Central memory CD4-positive, alpha-beta T cell (primary cell): ENCODE measurements around the gene GOLGA8F.
"Not testable (repeated sequence)": the region's sequence is repeated elsewhere in the genome, so short reads cannot be mapped to it uniquely, and the experiment has no call there.

Source experiments
- DNase-seq: peaks from one replicate; pipeline ENCODE4 v3.0.0; 2022
- total RNA-seq, 3 experiments: gene quantifications; one replicate each; lab custom pipeline; 2026; lab: John Stamatoyannopoulos, UW

GOLGA8F gene
- 0 reads per million in 3 experiments for total RNA-seq

GRCh38 chr15:28378364-28378763 lies at the start of gene GOLGA8F:
Gene GOLGA8F, plus strand, starts transcription at chr15:28378664. Its CDS starts 98 bp downstream, at chr15:28378762.
- not testable (repeated sequence) for DNase-seq

DNA sequence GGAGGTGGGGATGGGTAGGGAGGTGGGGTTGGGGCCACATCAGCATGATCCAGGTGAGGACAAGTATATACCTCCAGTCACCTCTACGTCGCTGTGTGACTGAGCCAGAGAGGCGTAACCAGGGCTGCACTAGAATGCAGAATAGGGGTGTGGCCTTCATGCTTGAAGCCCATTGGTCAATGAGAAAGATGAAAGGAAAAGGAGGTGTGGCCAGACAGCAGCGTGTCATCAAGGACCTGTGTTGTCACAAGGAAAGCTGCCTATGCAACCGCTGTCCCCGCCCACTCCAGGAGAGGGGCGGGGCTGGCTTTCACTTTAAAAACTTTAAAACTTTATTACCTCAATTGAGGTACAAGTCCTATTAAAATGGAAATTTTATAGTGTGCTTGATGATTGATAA lies 20.5 kb upstream of the GOLGA8F start, which contains the start of gene GOLGA6L24:
Gene GOLGA6L24, minus strand, starts transcription at position 101 of the 400 bp plus-strand sequence. Its CDS starts 61 bp downstream, at position 40.
- DNase-seq: not testable (repeated sequence)

- not testable (repeated sequence) for DNase-seq
These were observed 13.0 kb upstream of the GOLGA8F start for GRCh38 chr15:28365502-28365901.

DNA sequence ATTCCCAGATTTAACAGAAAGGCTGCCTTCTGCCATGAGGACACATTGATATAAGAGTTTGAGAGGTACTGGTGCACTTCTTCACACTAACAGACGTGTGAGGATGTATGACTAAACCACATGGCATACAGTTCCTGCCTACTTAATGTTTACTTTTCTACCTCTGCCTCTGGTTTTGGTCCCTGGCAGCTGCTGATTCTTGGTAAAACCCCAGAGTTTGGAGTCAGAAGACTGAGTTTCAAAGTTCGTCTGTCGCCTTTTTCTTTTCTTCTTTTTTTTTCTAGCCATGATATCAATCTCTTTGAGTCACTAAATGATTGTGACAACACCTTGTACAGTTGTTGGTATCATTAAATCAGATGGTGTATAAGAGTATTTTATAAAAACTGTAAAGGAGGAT lies 1.6 kb downstream of the GOLGA8F start:
- DNase-seq: not testable (repeated sequence)

- not testable (repeated sequence) for DNase-seq
These were observed 17.6 kb downstream of the GOLGA8F start for GRCh38 chr15:28396022-28396421.

- not testable (repeated sequence) for DNase-seq
These were observed 24.4 kb downstream of the GOLGA8F start for GRCh38 chr15:28402774-28403435.

- not testable (repeated sequence) for DNase-seq
These were observed 42.0 kb downstream of the GOLGA8F start for GRCh38 chr15:28420470-28420869.

DNA sequence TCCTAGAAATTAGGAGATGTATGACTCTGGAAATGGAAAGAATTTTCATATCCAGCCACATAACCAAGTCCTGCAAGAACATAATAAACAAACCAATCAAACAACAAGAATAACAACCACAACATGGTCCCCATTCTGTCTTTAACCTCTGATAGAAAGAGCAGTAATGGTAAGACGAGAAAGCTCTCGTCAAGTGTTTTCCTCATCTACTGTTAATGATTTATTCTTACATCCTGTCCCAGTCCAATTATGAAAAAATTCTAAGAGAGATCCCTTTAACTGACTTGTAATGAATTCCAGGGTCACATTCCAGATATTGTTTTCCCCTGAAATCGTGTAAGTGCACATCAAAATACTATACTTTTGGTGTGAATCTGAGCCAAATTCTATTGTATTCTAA lies 57.1 kb downstream of the GOLGA8F start:
- DNase-seq: not testable (repeated sequence)
